NCI-H69 (cell line): Measurements from ENCODE around the gene SECISBP2.
"Not testable (repeated sequence)": the region's sequence is repeated elsewhere in the genome, so short reads cannot be mapped to it uniquely, and the experiment has no call there.

Experiments used
- DNase-seq: peaks from one replicate; lab custom pipeline; 2025; lab: John Stamatoyannopoulos, UW

Gene SECISBP2

DNA sequence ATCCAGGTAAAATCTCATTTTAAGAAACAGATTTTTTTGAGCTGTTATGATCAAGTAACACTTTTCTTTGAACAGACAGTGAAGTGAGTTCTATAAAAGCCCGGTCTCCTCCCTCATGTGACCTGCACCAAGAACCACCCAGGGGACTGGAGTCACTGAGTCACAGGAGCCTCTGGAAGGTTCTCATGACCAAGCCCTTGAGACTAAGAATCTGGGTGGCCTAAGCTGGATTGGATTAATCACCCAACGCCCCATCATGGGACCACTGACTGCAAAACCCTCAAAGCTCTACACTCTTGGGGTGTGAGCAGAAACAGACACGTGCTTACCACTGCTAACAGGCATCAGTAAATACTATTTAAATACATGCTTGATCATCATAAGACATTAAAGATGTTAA lies 48.4 kb downstream of the SECISBP2 start:
- no peak for DNase-seq

DNA sequence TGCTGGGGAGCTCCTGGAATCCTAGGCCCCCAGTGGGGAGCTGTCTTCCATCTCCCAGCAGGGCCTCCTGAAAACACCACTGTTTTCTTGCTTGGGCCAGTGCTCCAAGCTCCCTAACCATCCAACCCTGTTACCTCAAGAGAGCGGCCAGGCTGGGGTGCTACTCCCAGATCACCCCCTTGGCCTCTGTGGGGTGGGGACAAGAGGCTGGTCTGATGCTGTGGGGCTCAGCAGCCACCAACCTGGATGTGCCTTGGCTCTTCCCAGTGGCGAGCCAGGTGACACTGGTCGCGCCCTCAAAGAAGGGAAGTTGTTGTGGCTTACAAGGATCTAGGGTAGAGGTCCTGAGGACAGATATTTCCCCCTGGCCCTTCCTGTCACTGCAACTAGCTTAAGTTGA lies 49.0 kb downstream of the SECISBP2 start:
- no peak for DNase-seq

DNA sequence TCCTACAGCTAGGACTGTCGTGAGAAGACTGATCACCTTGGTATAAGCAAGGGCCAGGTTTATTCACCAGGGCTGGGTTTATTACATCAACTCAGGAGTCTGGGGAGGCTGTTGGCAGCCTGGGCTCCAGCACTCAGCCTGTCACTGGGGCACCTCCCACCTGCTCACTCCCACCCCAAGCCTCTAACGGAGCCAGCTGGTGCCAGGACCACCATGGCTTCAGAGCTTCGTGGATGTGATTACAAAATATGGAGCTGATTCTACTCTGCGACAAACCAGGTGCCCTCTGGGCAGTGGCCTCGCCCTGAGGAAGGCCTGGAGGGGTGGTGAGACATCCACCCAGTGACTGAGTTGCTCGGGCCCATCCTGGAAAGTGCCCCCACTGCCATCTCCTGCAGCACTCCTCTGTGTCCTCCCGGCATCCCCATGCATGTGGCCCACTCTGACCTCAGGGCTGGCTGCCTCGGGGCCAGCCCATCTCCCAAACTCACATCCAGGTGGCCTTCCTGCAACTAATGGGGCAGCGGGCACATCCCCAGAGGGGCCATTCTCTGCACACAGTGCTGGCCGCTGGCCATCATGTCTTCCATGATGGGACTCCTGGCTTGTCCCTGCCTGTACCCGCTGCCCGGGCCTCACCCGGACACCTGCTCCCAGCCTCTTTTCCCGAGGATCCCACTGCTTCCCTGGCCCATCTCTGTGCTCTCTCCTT lies 49.6 kb downstream of the SECISBP2 start:
- DNase-seq, result no peak

DNA sequence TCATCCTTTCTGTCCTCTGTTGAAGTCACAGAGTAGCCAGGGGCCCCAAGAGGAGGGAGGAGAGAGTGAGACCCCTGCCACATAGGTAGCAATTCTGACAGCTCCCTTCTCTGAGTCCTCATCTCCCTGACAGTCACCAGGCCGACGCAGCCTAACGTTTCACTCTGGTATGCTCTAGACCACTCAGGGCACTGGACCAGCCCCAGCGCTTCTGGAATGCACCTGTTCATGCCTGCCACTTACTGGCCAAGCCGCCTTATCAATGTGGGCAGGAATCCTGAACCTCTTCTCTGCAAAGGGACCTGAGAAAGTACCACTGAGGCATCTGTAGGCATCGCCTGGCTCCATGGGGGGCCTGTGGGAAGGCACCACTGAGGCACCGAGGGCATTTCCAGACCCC lies 50.2 kb downstream of the SECISBP2 start:
- no peak for DNase-seq

DNA sequence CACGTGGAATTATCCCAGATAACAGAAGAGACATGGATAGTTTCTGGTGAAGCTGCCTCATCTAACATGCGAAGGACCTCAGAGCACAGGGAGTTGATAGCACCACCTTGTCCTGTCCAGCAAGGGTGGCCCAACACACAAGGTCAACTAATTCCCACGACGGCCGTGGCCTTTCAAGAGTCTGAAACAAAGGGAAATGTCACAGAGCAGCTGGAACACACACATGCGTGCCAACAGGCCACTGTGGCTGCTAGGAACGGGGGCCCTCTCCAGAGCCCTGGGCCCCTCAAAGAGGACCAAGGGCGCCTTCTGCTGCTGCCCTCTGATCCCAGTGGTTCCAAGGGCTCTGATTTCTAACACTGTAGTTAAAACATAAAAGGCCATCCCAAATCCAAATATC lies 50.7 kb downstream of the SECISBP2 start:
- DNase-seq, result no peak

DNA sequence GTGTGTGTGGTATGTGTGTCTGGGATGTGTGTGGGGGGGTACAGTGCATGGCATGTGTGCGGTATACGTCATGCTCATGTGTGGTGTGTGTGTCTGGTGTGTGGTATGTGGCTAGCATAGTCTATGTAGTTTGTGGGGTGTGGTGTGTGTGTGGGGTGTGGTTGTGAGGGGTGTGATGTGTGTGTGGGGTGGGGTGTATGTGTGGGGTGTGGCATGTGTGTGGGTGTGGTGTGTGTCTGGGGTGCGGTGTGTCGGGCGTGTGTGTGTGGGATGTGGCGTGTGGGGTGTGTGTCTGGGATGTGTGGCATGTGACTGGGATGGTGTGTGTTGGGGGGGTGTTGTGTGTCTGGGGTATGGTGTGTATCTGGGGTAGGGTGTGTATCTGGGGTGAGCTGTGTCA lies 52.3 kb downstream of the SECISBP2 start:
- no peak for DNase-seq

DNA sequence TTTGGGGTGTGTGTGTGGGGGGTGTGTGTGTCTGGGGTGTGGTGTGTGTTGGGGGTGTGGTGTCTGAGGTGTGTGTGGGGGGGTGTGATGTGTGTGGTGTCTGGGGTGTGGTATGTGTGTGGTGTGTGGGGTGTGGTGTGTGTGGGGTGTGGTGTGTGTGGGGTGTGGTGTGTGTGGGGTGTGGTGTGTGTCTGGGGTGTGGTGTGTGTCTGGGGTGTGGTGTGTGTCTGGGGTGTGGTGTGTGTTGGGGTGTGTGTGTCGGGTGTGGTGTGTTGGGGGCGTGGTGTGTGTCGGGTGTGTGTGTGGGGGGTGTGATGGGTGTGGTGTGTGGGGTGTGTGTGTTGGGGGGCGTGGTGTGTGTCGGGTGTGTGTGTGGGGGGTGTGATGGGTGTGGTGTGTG lies 53.5 kb downstream of the SECISBP2 start:
- not testable (repeated sequence) for DNase-seq

DNA sequence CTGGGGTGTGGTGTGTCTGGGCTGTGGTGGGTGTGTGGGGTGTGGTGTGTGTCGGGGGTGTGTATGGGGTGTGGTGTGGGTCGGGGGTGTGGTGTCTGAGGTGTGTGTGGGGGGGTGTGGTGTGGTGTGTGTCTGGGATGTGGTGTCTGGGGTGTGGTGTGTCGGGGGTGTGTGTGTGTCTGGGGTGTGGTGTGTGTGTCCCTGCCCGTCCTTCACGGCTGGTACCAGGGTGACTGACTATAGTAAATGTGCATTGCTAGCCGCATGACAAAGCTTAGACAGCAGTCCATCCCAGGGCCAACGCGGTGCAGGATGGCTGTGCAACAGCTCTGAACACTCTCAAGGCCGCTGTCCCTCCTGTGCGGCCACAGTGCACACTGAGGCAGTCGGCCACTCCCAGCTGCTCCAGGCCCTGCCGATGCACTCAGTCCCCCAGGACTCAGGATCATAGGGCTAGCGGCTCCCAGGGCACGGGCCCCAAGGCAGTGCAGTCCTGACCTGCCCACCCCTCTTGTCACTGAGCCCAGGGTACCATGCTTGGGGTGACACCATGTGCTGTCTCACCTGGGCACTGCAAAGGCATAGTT lies 54.0 kb downstream of the SECISBP2 start:
- peak; percentile 18 for DNase-seq

DNA sequence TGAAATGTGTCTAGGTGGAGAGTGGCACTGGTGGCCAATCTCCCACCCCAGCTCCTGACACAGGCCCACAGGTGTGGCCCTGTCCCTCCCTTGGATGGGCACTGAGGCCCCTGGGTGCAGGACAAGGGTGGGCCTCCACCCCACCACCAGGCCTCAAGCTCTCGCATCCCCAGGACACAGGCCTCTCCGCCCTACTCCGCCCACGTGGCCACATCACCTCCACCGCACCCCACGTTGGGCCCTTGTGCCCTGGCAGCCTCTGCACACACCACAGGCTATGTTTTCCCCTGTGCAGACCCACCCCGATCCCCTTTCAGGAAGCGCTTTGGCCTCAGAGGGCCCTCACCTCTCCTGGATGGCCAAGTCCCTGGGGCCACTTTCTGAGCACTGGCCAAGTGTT lies 54.7 kb downstream of the SECISBP2 start:
- DNase-seq, result no peak

DNA sequence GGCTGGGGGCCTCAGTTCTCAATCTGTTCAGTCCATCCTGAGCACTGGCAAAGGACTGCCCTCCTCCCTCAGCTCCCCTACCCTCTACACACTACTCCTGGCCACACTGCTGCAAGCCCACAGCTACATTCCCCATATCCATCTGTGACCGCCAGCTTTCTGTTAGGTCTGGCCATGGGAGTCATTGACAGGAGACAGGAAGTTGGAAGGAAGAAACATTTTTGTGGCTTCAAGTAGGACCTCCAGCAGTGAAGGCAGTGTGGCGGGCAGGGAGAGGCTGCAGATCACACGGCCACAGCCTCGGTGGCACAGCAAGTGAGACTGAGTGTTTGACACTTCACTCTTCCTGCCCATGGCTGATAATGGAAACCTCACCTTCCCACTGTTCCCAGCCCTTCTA lies 55.9 kb downstream of the SECISBP2 start:
- no peak for DNase-seq

DNA sequence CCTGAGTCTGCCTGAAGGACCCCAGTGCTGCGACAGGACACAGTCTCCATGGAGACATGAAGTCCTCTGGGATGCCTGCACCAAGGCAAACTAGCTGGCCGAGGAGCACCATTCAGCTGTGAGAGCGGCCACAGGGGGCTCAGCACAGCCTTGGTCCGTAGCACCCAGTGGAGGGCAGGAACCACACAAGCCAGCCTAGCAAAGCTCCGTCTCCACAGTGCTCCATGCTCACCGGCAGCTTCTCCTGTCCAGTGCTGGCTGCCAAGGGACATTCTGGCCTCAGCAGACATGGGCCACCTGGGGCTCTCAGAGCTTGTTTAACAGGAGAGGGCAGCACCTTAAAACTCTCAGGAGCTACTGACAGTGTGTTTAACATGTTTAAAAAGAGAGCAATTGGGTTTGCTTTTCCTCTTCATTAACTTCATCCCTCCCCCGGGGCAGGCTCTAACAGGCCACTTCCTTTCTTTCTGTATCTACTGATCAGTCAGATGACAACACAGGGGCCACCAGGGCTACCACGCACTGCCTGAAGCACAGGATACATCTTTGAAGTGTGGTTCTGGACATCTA lies 57.0 kb downstream of the SECISBP2 start:
- DNase-seq, result peak; percentile 91

DNA sequence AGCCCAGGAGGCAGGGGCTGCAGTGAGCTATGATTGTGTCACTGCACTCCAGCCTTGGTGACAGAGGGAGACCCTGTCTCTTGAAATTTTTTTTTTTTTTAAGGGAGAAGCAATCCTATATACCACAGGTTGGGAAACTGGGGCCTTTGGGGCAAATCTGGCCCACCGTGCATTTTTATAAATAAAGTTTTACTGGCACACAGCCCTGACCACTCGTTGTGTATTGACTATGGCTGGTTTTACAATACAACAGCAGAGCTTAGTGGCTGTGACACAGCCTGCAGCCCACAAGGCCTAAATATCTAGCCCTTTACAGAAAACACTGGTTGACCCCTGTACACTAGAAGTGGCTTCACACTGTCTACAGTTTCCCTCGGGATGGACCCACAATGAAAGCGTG lies 58.0 kb downstream of the SECISBP2 start:
- DNase-seq, result no peak

DNA sequence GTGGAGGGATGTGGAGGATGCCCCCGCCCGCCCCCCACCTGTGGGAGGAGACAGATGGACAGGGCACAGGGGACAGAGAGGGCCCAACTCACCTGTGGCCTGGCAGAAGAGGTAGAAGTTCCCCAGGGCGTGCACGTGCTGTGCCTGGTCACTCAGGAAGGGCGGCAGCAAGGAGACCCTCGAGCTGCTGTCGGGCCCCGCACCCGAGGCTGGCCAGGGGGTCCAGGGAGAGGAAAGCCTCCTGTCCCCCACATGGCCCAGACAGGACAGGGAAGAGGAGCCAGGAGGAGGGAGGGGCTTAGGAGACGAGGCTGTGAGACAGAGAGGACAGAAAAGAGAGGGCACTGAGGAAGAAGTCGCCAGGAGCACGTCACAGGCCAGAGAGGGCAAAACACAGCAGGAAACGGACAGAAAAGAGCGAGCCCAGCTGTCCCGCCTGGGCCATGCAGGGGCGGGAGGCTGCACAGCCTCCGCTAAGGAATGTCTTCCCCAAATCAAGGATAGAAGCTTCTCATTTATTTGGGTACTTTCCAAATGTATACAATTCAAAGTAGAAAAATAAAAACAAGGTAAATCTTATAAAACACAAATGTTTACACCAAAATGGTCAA lies 58.5 kb downstream of the SECISBP2 start:
- DNase-seq, result no peak

DNA sequence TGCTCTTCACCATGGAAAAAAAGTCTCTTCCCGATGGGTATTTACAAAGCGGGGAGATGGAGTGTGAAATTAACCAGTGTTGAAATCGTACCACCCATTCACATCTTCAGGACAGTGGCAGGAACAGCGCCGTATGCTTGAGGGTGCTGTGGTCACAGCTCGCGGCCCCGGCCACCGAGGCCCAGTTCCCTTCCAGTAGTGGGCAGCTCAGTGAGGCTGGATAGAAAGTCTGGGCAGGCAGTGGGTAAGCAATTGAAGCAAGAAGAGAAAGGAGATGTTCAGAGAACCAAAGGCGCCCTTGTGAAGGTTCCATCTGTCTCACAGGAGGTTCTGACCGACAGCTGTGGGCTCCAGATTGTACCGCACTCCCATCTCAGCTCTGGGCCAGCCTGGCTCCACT lies 59.1 kb downstream of the SECISBP2 start:
- DNase-seq, result no peak

DNA sequence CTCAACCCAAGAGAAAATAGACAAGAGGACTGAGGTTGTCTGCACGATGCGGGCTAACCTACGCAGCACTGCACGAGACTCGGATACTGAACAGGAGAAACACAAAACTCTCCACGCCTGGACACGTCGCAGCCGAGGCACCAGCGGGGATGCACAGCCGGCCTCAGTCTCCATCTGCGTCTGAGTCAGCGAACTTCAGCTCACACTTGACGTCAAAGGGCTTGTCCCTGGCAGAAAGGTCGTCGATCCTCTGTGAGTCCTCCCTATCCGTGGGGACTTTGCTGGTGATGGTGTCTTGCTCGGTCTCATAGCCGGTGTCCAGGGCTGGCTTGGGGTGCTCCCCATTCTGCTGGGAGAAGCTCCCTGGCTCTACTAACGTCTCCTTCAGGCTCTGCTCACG lies 60.2 kb downstream of the SECISBP2 start:
- no peak for DNase-seq

DNA sequence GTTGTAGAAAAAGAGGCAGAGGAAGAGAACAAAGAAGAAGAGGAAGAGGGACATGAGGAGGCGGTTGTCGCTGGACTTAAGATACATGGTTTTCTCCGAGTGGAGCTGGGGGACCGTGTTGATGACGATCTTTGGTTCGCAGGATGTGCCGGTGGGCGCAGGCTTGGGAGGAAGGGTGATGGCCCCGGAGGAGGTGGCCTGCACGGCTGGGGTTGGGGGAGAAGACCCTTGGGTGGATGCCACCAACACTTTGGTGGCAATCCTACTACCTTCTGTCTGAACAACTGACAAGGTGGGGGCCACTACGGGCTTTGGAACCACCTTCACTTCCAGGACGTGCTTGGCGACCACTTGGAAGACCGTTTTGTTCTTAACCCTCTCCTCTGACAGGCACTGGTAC lies 60.7 kb downstream of the SECISBP2 start:
- no peak for DNase-seq

DNA sequence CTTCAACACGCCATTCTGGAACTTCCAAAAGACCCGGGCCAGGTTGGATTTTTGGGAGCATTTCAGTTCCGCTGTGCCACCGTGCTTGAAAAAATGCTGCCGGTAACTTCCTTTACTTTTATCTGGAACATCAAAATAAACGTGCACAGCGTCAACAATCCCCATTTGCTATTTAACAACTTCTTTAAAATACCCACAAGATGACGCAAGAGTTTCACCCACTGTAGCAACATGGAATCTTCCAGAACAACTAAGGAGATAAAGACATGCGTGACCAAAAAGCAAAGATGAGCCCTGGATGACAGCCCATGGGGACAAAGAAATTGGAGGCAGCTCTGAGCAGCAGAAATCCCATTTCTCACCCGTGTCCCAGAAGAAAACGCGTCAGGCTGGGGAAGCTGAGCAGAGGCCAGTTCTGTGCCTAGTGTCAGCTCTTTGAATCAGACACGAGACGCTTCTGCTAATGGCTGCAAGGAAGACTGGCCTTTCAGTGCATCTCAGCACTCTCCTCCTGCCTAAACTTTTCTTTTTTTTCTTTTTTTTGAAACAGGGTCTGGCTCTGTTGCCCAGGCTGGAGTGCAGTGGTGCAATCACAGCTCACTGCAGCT lies 61.3 kb downstream of the SECISBP2 start:
- DNase-seq, result no peak

DNA sequence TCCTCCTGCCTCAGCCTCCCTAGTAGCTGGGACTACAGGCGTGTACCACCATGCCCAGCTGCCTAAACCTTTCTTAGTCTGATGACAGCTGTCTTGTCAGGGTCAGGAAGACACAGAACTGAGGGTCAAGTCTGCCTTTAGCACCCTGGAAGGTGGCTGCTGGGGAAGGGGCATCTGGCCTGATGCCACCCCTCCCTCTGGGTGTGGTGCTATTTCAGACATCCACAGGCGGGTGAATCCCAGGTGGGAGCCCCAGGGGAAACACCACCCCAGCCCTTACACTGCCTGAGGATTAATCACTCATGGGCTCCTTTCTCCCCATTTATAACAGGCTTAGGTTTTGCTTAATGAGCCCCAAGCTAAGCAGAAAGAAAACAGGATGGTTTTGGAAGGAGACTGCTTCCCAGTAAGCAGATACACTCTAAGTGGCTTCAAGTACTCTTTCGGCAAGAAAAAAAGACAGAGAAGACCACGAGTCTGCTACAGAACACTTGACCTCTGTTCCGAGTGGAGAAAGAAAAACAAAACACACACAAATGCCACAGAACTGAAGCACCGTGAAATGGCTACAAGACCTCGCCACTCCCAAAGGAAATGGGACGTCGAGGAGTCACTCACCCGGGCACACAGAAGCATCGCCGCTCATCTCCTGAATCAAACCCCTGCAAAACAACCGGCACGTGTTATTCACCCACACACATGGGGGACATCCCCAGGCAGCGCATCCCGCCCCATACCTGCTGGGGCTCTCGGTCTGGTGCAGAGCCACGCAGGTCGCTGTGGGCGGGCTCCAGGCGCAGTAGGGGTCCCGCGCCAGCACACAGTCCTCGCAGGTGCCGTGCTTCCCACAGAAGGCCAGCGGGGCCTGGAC lies 62.4 kb downstream of the SECISBP2 start:
- no peak for DNase-seq

DNA sequence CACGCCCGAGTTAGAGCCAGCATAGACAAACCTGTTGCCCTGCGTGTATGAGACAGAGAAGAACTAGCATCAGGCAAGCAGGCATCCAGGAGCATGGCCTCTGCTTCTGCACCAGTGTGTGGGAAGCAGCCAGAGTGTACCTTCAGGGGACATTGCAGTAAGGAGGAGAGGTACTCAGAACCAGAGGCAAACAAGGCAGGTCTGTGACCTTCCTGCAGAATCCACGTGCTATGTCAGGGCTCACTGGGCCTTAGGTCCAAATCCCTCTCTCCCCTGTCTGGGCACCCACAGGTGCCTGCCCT lies 63.0 kb downstream of the SECISBP2 start:
- DNase-seq, result no peak

DNA sequence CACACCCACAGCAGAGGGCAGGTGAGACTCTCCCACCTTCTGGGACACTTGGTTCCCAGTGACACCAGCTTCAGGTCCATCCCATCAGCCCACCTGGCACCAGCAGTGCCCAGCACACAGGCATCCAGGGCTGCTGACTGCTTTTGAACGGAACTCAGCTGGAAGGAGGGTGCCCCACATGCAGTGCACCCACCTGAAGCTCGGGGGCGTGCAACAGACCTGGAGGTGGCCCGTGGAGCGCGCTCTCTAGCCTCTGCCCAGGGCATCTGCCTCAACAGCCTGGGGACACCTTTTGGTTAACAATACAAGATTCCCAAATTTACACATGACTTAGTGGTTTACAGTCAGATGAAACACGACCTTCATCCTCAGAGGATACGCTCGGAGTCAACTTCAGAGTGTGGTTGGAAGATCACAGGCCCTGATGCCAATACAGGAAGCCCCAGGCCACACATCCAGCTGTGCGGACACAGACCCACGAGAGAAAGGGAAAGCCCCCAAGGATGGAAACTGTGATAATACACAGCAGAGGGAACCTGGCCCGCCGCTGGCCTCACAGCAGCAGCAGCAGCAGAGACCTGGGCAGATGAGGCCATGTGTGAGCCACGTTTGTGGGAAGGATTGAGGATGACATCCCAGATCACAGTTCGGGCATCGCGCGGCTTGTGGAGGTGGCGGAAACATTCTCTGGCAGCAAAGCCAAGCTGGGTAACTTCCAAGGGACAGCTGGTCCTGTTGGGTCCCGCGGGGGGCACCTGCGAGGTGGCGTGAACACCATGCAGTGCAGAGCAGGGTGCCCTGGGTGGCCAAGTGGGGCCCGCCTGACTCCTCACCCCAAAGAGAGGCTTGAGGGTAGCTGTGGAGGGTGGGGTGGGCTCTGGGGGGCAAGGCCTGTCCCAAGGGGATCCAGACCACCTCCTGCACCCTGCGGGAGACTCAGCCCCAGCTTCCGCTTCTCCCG lies 64.0 kb downstream of the SECISBP2 start:
- DNase-seq, result no peak
